HG02852 (cell line): ENCODE data around the gene TSFM.

ENCODE experiments used
- ATAC-seq: cut with Tn5 transposase; IDR thresholded peaks from one replicate; pipeline ENCODE4 v1.9.1; 2021; ENCODE audit warnings: mild to moderate bottlenecking, moderate library complexity; ENCODE audit not compliant: unreplicated experiment

TSFM gene

DNA sequence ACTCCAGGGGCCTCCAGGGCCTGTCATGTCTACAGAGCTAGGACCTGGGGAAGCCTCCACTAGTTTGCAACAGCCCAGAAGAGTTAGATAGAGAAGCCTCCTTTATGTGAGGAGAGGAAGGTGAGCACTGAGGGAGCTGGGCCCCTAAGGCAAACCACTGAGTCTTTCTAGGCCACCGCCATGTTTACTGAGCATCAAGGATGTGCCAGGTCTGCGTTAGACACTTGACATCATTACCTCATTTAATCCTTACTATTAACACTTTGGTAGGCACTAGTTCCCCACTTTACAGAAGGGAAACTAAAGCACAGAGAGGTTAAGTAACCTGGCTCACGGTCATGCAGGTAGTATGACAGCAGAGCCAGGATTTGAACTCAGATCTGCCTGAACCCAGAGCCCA, 51.1 kb downstream of the TSFM start:
- no peak for ATAC-seq

DNA sequence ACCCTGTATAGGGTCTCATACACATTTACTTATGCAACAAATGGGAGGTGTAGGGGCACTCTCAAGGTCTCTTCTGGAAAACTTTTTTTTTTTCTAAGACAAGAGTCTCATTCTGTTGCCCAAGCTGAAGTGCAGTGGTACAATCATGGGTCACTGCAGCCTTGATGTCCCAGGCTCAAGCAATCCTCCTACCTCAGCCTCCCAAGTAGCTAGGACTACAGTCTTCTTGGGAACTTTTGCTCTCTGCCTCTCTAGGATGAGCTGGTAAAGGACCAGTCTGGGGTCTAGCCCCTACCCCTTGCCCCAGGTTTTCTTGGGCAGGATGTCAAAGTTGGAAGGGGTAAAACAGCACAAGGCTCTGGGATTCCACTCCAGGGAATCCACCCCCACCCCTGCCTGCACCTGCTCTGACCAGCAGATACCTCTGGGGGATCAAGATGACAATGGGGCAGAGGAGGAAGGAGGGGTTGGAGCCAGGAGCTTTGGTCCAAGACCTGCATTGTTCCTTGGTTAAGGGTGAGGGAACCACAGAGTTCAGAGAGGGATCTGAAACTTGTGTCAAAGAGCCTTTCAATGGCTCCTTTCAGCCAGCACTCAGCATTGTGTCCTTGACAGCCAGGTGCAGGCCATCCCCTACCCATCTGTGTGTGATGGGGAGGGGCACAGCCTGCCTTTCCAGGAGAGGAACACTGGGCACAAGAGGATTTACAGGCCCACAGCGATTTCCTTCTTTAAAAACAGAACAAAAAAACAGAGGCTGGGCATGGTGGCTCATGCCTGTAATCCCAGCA, 51.7 kb downstream of the TSFM start:
- ATAC-seq: no peak

- ATAC-seq: no peak
Observed at GRCh38 chr12:57835366-57836288, 53.0 kb downstream of the TSFM start.

DNA sequence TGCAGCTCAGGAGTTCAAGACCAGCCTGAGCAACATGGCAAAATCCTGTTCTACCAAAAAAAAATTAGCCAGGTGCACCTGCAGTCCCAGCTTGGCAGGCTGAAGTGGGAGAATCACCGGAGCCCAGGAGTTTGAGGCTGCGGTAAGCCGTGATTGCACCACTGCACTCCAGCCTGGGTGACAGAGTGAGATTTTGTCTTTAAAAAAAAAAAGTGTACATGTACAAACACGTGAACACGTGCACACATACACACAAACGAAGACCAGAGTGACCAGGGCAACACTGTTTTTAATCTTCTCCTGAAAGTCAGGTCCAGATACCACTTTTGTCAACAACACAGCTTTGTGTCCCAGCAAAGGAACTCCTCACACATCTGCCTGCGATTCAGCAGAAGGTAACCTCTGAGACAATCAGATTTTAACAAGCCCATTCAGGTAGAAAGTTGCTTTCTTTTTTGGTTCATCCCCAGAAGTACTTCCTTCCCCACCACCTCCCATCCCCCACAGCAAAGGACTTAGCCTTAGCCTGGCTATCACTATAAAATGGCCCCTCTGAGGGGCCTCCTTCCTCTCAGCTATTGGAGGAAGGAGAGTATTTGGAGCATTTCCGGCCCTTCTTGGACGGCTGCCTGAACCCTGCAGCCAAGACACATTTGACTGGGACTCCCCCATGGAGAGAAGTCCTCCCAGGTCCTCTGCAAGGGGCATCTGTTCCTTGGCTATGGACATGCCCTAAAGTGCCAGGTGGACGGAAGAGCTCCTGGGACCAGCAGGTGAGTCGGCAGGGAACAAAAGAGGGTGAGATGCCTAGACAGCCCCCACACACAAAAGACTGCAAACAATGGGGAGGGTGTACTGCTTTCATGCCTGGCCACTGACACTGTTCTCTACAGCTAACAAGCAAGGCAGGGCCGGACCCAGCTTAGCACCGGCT, 54.1 kb downstream of the TSFM start:
- peak; percentile 40 for ATAC-seq

GRCh38 chr12:57837864-57838562, 55.4 kb downstream of the TSFM start:
- ATAC-seq: no peak

GRCh38 chr12:57838594-57839302, 56.2 kb downstream of the TSFM start:
- ATAC-seq: peak; percentile 31

DNA sequence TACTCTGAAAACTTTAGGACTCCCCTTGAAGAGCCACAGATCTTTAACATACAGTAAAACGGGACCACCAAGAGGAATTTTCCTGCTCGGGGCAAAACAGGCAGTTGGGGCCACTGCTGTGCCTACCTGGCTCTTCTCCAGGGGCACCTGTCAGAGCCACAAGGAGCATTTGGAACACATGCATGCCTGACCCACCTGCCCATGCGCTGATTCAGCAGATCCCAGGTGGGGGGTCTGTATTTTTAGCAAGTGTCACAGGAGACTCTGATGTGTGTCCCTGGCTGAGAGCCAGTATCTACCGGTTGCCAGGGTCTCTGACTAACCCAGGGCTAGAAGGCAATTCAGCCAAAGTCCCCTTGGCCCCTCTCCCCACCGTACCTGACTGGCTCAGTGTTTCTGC, 57.4 kb downstream of the TSFM start:
- ATAC-seq: no peak

DNA sequence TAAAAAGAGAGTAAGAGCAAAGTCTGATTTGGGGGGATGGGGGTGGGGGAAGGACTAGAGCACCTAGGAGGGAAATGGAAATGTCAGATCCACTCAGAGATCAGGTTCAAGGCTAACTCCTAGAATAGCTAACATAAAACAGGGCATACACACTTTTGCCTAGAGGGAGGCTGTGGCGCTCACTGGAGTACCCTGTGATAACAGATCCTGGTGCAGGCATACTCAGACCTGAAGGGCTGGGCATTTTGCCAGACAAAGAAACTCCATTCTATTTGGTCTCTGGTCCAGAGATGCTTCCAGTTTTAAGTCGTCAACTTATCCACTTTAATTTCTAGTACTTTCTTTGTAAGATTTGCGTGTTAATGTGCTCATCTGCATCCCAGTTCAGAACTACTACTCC, 58.1 kb downstream of the TSFM start:
- ATAC-seq: no peak

GRCh38 chr12:57841445-57841844, 58.9 kb downstream of the TSFM start:
- ATAC-seq: no peak

DNA sequence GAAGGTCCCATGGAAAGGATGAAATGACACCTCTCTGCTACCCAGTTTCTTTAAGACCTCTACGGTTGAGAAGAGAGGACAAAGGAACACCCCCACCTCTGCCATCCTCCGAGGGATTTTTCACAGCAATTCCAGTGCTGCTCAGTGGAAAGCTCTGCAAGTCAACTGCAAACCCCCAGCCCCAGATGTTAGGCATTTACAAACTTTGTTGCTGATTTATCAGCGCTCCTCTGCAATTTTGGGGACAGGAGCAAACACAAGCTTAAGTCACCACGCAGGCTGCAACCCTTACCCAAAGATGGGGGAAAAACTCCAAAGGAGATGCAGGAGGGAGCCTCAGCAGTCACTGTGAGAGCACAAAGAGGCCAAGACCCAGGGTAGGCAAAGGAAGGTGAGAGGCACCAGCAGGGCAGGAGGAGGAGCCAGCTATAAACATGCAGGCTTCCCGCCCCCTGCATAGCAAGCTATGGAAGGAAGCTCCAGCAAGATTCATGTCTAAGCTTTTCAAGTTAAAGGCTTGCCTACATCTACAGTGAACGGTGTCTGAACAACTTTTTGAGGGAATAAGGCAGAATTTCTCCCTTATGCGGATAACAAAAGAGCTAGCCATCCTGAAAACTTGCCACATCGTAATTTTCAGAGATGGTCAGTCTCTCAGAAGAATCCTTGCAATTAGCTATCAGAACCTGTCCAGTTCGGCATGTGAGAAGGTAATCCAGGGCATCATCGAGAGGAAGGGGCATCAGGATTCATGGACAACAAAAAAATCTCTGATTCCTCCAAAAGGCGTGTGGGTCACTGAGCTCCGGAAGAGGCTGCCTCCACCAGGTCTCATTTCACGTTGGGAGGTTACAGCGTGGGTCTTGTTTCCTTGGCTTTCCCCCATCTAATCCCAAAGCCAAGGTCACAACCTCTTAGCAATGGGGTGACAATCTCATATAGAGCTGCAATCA, 60.0 kb downstream of the TSFM start:
- no peak for ATAC-seq

DNA sequence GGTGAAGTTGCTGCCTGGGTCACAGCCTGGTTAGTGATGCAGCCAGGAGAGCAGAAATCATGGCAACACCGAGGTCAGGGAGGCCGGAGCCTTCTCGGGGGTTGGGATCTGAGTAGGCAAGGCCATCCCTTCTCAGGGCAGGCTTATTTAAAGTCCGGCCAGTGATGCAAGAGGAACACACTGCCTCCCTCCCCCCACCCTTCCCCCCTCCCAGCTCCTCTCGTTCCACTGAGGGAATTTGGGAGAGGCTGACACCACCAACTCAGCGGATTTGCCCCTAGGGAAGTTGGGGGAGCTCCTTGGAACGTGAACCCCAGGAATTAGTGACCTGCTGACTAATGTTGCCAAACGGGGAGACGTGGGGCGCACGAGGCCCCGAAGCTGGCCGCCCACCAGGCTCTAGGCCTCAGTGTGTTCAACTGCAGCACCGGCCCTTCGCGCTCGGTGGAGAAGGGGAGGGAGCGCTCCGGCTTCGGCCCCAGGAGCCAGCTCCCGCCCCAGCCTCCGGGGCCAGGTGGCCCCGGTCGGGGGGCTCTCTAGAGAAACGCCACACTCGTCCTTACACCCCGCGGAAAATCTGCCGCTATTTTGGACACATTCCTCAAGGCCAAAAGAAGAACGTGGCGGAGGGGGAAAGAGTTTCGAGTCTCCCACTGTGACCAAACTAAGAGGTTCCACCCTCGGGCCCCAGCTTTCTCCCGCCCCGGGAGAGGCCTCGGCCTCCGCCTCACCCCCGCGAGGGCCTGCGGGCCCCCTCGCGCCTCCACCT, 62.3 kb downstream of the TSFM start:
- ATAC-seq: peak; percentile 26

DNA sequence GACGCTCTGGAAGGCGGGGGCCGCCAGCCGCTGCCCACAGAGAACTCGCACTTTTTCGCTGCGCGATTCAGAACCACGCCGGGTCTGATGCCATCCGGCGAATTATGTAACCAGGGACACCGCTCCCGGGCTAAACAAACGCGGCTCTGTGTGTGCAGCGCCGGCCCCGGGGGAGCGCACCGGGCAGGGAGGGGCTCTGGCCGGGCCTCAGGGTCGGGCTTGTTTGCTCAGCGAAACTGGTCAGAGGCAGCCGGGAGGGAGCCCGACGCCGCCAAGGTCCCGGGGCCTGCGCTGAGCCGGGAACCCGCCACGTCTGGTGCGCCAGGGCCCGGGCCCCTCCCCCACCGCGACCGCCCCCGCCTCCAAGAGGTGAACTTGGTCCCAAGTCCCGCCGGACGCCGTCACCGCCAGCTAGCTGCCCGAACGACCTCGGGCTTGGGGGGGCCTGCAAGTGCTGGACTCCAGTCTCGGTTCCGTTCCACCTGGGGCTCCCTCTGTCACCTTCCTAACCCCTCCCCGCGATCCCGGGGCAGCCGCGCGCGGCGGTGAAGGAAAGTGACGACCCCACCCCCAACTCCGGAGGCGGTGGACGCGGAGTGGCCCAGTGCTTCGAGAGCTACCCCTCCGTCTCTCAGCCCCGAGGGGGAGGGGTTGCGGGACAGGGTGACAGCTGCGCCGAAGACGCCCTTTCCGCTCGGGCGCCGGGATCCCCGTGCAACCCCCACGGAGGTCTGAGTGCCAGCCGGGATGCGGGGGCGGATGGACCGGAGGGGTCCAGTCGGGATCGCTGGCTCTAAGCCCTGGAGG, 63.1 kb downstream of the TSFM start:
- peak; percentile 33 for ATAC-seq

DNA sequence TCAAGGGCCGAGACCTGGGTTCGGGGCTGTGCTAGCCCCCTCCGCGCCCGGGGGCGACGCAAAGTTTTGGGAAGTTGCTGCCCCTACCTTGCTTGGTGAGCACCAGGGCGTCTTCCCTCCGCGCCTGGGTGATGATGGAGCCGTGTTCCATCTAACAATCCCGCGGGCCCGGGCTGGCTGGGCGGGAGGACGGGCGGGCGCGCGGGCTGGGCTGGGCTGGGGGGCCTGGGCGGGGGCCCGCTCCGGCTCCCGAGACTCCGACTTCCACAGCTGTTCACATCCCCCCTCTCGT, 63.6 kb downstream of the TSFM start:
- ATAC-seq: peak; percentile 5

- ATAC-seq: peak; percentile 39
Observed at GRCh38 chr12:57846577-57847319, 64.2 kb downstream of the TSFM start, which contains the start of gene CTDSP2. CTDSP2 (minus strand) TSS chr12:57846729; CDS start chr12:57846435, 294 bp downstream.
